KG1 (cell line): ENCODE measurements around the gene HCFC1R1.

Experiments used
- DNase-seq: peaks from one replicate; lab custom pipeline; 2025; lab: John Stamatoyannopoulos, UW

The HCFC1R1 gene

DNA sequence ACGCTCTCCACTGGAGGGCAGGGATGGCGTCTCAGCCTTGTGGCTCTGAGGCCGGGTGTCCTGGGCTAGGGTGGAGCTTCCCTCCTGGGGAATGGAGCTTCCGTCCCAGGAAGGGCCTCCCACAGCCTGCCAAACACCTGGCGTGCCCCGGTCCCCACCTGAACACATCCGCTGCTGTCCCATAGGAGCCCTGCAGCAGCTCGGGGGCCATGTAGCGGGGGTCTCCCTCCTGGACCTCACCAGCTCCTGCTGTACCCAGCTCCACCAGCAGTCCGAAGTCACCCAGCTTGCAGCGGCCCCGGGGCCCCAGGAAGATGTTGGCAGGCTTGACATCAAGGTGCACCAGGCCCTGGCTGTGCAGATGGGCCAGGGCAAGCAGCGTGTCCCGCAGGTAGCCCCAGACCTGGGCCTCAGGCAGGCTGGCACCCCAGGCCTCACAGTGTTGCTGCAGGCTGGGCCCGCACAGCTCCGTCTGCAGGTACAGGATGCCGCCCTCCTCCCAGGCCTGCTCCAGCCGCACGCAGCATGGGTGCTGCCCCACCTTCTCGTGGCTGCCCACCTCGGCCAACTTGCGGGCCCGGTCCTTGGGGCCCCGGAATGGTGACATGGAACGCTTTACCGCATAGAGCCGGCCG lies 48.5 kb downstream of the HCFC1R1 start:
- DNase-seq = no peak

DNA sequence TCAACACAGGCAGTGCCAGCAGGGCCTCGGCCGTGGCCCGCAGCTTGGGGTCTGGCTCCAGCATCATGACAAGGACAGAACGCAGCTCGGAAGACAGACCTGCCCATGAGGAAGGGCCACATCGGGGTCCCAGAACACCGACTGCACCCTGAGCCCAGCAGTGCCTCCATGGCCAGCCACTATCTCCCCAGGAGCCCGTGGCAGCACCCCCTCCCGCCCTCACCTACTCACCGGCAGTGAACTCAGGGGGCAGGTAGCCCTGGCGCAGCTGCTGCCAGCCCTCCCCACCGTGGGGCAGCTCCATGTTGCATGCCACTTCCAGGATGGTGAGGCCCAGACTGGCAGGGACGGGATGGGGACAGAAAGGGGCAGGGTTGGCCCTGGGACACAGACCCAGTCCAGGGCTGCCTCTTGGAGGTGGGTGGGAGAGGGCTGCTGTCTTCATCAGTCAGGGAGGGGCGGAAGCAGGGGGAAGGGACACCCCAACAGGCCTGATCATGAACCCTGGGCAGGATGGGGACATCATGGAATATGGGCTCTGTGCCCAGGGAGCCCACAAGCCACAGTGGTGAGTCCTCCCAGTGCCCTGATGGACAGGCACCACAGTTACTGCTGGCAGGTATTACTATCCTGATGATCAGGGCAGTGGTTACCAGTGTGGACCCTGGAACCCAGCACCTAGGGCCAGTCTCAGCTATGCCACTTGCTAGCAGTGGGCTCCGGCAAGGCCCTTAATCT lies 49.3 kb downstream of the HCFC1R1 start:
- DNase-seq = no peak

DNA sequence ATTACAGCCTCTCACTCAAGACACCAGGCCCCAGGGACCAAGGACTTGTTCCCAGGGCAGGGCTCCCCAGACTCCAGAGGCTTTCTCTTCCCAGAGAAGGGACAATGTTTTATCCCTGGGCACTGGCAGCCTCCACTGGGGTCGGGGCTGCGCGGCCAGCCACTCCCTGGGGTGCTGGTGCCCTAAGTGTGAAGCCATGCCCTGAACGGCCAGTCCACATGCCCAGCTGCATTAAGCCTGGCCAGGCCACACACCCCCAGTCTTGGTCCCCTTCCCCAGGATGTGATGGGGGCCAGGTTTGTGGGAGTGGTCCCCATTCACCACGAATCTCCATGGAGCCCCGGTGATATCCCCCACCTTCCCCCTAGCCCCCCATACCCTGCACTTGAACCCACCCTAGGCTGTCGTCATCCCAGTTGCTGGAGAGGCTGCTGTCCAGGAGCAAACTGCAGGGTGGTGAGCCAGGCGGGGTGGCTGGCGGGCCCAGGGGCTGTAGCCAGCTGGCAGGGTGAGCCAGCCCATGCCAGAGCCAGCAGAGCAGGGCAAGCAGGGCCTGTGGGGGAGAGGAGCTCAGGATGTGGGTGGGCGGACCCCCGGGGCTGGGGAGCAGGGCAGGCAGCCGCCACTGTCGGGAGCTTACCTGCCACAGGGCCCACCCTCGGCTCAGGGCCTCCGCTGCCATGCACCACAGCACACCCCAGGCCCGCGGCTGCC lies 50.0 kb downstream of the HCFC1R1 start:
- no peak for DNase-seq

- DNase-seq = no peak
Measured at GRCh38 chr16:2973093-2973492, 50.6 kb downstream of the HCFC1R1 start.
